Vagina (tissue), 2 donors: ENCODE measurements around the gene NSMCE3.

Experiments
- POLR2A ChIP-seq, 2 donors: fragments of 450-650 bp; IDR thresholded peaks; one replicate each; pipeline ENCODE4 v1.6.1; 2017; ENCODE audit warnings: antibody characterized with exemption in 2 of 2, mild to moderate bottlenecking in 2 of 2, moderate library complexity in 2 of 2
- POLR2AphosphoS5 ChIP-seq, 2 donors: sonication (generic); formaldehyde crosslinking; IDR thresholded peaks; one replicate each; pipeline ENCODE4 v1.9.0; 2017; ENCODE audit warnings: antibody characterized with exemption in 2 of 2, mild to moderate bottlenecking in 2 of 2, low read depth in 1 of 2; ENCODE audit not compliant: insufficient read depth in 1 of 2
- TF ChIP-seq, protein P1 (sequence below), 3 experiments: fragments of 450-650 bp in 2 of 3; fragments of 200-600 bp in 1 of 3; sonication (generic) in 1 of 3; IDR thresholded peaks; one replicate each; pipeline ENCODE4 v1.5.1; 2017 to 2019; ENCODE audit warnings: antibody characterized with exemption in 3 of 3, mild to moderate bottlenecking in 2 of 3, moderate library complexity in 2 of 3

DNA sequence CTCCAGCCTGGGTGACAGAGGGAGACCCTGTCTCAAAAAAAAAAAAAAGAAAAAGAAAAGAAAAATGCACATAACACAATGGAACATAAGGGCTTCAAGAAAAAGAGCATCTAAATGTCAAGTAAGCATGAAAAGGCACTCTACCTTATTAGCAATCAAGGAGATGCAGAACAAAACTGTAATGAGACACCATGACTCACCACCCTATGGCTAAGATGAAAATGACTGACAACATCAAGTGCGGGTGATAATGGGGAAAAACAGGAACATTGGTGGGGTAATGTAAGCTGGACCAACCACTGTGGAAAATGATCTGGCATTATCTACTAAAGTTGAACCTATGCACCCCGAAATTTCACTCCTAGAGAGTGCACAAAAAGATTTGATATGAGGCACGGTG is 19.6 kb upstream of the NSMCE3 start:
- TF ChIP-seq, protein P1, sequence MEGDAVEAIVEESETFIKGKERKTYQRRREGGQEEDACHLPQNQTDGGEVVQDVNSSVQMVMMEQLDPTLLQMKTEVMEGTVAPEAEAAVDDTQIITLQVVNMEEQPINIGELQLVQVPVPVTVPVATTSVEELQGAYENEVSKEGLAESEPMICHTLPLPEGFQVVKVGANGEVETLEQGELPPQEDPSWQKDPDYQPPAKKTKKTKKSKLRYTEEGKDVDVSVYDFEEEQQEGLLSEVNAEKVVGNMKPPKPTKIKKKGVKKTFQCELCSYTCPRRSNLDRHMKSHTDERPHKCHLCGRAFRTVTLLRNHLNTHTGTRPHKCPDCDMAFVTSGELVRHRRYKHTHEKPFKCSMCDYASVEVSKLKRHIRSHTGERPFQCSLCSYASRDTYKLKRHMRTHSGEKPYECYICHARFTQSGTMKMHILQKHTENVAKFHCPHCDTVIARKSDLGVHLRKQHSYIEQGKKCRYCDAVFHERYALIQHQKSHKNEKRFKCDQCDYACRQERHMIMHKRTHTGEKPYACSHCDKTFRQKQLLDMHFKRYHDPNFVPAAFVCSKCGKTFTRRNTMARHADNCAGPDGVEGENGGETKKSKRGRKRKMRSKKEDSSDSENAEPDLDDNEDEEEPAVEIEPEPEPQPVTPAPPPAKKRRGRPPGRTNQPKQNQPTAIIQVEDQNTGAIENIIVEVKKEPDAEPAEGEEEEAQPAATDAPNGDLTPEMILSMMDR (IDR thresholded peaks at IDR 0.05): no peak
- TF ChIP-seq POLR2A (IDR thresholded peaks at IDR 0.05): no peak
- TF ChIP-seq POLR2AphosphoS5 (IDR thresholded peaks at IDR 0.05; ENCODE audit: insufficient read depth in 1 of 2, low read depth in 1 of 2): no peak
